ENCODE results near the gene LIN7A.

The LIN7A gene

GRCh38 chr12:80912901-80913770, 24.6 kb downstream of the LIN7A start:
- no peak overlapping the region for H3K27ac ChIP-seq (ENCODE audit: low read depth, low read length)
- no peaks in the 10 kb centered on the region for H3K9me3 ChIP-seq (ENCODE audit: control insufficient read depth, insufficient read depth, low read length)
- no peaks in the 10 kb centered on the region for H3K4me1 ChIP-seq (ENCODE audit: control insufficient read depth, low read length)
- H3K4me3 ChIP-seq (ENCODE audit: low read length), result no peak overlapping the region
- no peaks in the 10 kb centered on the region for H3K36me3 ChIP-seq (ENCODE audit: control insufficient read depth, low read length)
- H3K4me2 ChIP-seq (ENCODE audit: low read length), result no peak overlapping the region
- H3K27me3 ChIP-seq (ENCODE audit: control insufficient read depth, low read length), result no peaks in the 10 kb centered on the region
- H3F3A ChIP-seq (ENCODE audit: control insufficient read depth, insufficient read depth), result no peaks in the 10 kb centered on the region
- H3K9me2 ChIP-seq (replicated peaks; ENCODE audit: control insufficient read depth, low read length), result no peaks in the 10 kb centered on the region
- H4K20me1 ChIP-seq (ENCODE audit: control insufficient read depth, insufficient read depth, low read depth, low read length), result no peaks in the 10 kb centered on the region
- TF ChIP-seq CTCF (IDR thresholded peaks at IDR 0.05; ENCODE audit: low read depth, low read length, poor library complexity, severe bottlenecking) (no peak), EZH2phosphoT487 (IDR thresholded peaks at IDR 0.05; ENCODE audit: borderline replicate concordance, low read length) (no peak)
- no peaks in the 10 kb centered on the region for H3K79me2 ChIP-seq (ENCODE audit: control insufficient read depth, low read length)

GRCh38 chr12:80909370-80909769, 28.4 kb downstream of the LIN7A start:
- no peaks in the 10 kb centered on the region for H3K4me1 ChIP-seq (ENCODE audit: control insufficient read depth, low read length)
- no peaks in the 10 kb centered on the region for H3K79me2 ChIP-seq (ENCODE audit: control insufficient read depth, low read length)
- H3K9me2 ChIP-seq (replicated peaks; ENCODE audit: control insufficient read depth, low read length), result no peaks in the 10 kb centered on the region
- no peak overlapping the region for H3K27ac ChIP-seq (ENCODE audit: low read depth, low read length)
- no peaks in the 10 kb centered on the region for H4K20me1 ChIP-seq (ENCODE audit: control insufficient read depth, insufficient read depth, low read depth, low read length)
- no peaks in the 10 kb centered on the region for H3F3A ChIP-seq (ENCODE audit: control insufficient read depth, insufficient read depth)
- H3K9me3 ChIP-seq (ENCODE audit: control insufficient read depth, insufficient read depth, low read length), result no peaks in the 10 kb centered on the region
- H3K27me3 ChIP-seq (ENCODE audit: control insufficient read depth, low read length), result no peaks in the 10 kb centered on the region
- H3K4me2 ChIP-seq (ENCODE audit: low read length), result no peak overlapping the region
- no peak for TF ChIP-seq EZH2phosphoT487 (IDR thresholded peaks at IDR 0.05; ENCODE audit: borderline replicate concordance, low read length)
- no peak for TF ChIP-seq CTCF (IDR thresholded peaks at IDR 0.05; ENCODE audit: low read depth, low read length, poor library complexity, severe bottlenecking)
- H3K36me3 ChIP-seq (ENCODE audit: control insufficient read depth, low read length), result no peaks in the 10 kb centered on the region
- H3K4me3 ChIP-seq (ENCODE audit: low read length), result no peak overlapping the region

- no peak overlapping the region for H3K4me2 ChIP-seq (ENCODE audit: low read length)
- H3K4me3 ChIP-seq (ENCODE audit: low read length), result no peak overlapping the region
- H3K9me2 ChIP-seq (replicated peaks; ENCODE audit: control insufficient read depth, low read length), result no peaks in the 10 kb centered on the region
- H3K36me3 ChIP-seq (ENCODE audit: control insufficient read depth, low read length), result no peaks in the 10 kb centered on the region
- H4K20me1 ChIP-seq (ENCODE audit: control insufficient read depth, insufficient read depth, low read depth, low read length), result no peaks in the 10 kb centered on the region
- no peaks in the 10 kb centered on the region for H3F3A ChIP-seq (ENCODE audit: control insufficient read depth, insufficient read depth)
- H3K9me3 ChIP-seq (ENCODE audit: control insufficient read depth, insufficient read depth, low read length), result no peaks in the 10 kb centered on the region
- no peak overlapping the region for H3K27ac ChIP-seq (ENCODE audit: low read depth, low read length)
- H3K79me2 ChIP-seq (ENCODE audit: control insufficient read depth, low read length), result no peaks in the 10 kb centered on the region
- no peaks in the 10 kb centered on the region for H3K27me3 ChIP-seq (ENCODE audit: control insufficient read depth, low read length)
- no peak for TF ChIP-seq CTCF (IDR thresholded peaks at IDR 0.05; ENCODE audit: low read depth, low read length, poor library complexity, severe bottlenecking)
- no peak for TF ChIP-seq EZH2phosphoT487 (IDR thresholded peaks at IDR 0.05; ENCODE audit: borderline replicate concordance, low read length)
- H3K4me1 ChIP-seq (ENCODE audit: control insufficient read depth, low read length), result no peaks in the 10 kb centered on the region
Measured at GRCh38 chr12:80902711-80903110, 35.0 kb downstream of the LIN7A start.

All from DOHH2 (cell line).